Measurements from ENCODE around the gene NQO2.

NQO2 gene

GRCh38 chr6:2966347-2966746, 33.3 kb upstream of the NQO2 start:
- peaks cover 19% of the 10 kb centered on the region for H3K27me3 Mint-ChIP-seq (ENCODE audit: low read depth, poor library complexity)
- no peaks in the 10 kb centered on the region for H3K36me3 Mint-ChIP-seq (ENCODE audit: low read depth)
- H3K4me1 Mint-ChIP-seq, result peaks cover 22% of the 10 kb centered on the region
- H3K4me3 Mint-ChIP-seq, result no peak overlapping the region
- TF ChIP-seq, protein P1, sequence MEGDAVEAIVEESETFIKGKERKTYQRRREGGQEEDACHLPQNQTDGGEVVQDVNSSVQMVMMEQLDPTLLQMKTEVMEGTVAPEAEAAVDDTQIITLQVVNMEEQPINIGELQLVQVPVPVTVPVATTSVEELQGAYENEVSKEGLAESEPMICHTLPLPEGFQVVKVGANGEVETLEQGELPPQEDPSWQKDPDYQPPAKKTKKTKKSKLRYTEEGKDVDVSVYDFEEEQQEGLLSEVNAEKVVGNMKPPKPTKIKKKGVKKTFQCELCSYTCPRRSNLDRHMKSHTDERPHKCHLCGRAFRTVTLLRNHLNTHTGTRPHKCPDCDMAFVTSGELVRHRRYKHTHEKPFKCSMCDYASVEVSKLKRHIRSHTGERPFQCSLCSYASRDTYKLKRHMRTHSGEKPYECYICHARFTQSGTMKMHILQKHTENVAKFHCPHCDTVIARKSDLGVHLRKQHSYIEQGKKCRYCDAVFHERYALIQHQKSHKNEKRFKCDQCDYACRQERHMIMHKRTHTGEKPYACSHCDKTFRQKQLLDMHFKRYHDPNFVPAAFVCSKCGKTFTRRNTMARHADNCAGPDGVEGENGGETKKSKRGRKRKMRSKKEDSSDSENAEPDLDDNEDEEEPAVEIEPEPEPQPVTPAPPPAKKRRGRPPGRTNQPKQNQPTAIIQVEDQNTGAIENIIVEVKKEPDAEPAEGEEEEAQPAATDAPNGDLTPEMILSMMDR (IDR thresholded peaks at IDR 0.05), result no peak
- H3K9me3 Mint-ChIP-seq, result no peaks in the 10 kb centered on the region
- no peak for DNase-seq
- no peak overlapping the region for H3K27ac Mint-ChIP-seq

DNA sequence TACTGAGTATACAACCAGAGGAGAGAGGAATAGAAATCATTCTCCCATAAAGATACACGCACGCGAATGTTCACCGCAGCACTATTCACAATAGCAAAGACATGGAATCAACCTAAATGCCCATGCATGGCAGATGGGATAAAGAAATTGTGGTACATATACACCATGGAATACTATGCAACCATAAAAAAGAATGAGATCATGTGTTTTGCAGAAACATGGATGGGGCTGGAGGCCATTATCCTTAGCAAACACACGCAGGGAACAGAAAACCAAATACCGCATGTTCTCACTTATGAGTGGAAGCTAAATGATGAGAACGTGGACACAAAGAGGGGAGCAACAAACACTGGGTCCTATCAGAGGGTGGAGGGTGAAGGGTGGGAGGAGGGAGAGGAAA, 31.8 kb upstream of the NQO2 start:
- Mint-ChIP-seq H3K4me3 (no peak overlapping the region), H3K36me3 (ENCODE audit: low read depth) (no peaks in the 10 kb centered on the region), H3K4me1 (peaks cover 26% of the 10 kb centered on the region), H3K9me3 (no peaks in the 10 kb centered on the region), H3K27ac (no peak overlapping the region), H3K27me3 (ENCODE audit: low read depth, poor library complexity) (peaks cover 17% of the 10 kb centered on the region)
- DNase-seq, result no peak
- TF ChIP-seq, protein P1 (IDR thresholded peaks at IDR 0.05), result no peak

- DNase-seq, result no peak
Measured at GRCh38 chr6:2968600-2969135, 31.0 kb upstream of the NQO2 start.

GRCh38 chr6:2969549-2969948, 30.1 kb upstream of the NQO2 start:
- Mint-ChIP-seq H3K27me3 (ENCODE audit: low read depth, poor library complexity) (peaks cover 18% of the 10 kb centered on the region), H3K27ac (no peak overlapping the region), H3K4me3 (peak overlapping the region; percentile 52)

More at GRCh38 chr6:2968600-2969135, 31.0 kb upstream of the NQO2 start:
- no peaks in the 10 kb centered on the region for H3K36me3 Mint-ChIP-seq (ENCODE audit: low read depth)
- H3K9me3 Mint-ChIP-seq, result no peaks in the 10 kb centered on the region
- H3K4me1 Mint-ChIP-seq, result peaks cover 23% of the 10 kb centered on the region
- peaks cover 17% of the 10 kb centered on the region for H3K27me3 Mint-ChIP-seq (ENCODE audit: low read depth, poor library complexity)
- no peak overlapping the region for H3K4me3 Mint-ChIP-seq
- H3K27ac Mint-ChIP-seq, result no peak overlapping the region
- TF ChIP-seq, protein P1 (IDR thresholded peaks at IDR 0.05), result no peak

DNA sequence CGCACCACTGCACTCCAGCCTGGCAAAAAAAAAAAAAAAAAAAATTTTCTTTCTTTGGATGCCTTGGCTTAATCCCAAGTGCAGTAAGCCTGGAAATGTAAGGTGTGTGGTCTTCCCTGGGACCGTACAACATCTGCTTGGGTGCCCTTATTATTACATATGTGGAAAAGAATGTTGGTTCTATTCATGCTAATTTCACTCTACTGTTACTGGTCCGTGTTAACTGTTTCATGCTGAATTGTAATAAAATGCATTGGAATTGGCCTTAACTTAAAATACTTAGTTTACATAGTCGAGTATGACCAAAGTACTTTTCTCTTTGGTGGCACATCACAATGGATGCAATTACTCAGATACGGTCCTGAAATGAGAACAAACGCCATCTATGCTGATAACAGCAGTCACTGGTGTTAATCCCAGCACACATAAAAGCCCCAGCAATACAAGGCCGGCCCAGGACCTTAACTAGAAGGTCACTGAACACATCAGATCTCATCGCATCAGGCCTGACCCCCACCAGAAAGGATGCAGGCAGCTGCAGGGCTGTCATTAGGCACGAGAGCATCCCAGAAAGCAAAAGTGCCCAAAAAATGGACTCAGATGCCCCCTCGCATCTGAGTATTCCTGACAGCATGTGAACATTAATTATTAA, 29.5 kb upstream of the NQO2 start:
- no peak for DNase-seq
- H3K27ac Mint-ChIP-seq, result no peak overlapping the region
- no peaks in the 10 kb centered on the region for H3K36me3 Mint-ChIP-seq (ENCODE audit: low read depth)
- H3K4me3 Mint-ChIP-seq, result peak overlapping the region; percentile 83
- no peaks in the 10 kb centered on the region for H3K9me3 Mint-ChIP-seq
- TF ChIP-seq, protein P1 (IDR thresholded peaks at IDR 0.05), result no peak
- peaks cover 22% of the 10 kb centered on the region for H3K4me1 Mint-ChIP-seq
- peaks cover 18% of the 10 kb centered on the region for H3K27me3 Mint-ChIP-seq (ENCODE audit: low read depth, poor library complexity)

More at GRCh38 chr6:2969549-2969948, 30.1 kb upstream of the NQO2 start:
- peaks cover 22% of the 10 kb centered on the region for H3K4me1 Mint-ChIP-seq
- H3K9me3 Mint-ChIP-seq, result no peaks in the 10 kb centered on the region
- TF ChIP-seq, protein P1 (IDR thresholded peaks at IDR 0.05), result no peak
- DNase-seq, result no peak
- H3K36me3 Mint-ChIP-seq (ENCODE audit: low read depth), result no peaks in the 10 kb centered on the region
